Spleen (tissue), 11 donors: ENCODE measurements around the gene SLC35F6. TPM values are rescaled to one million over a fixed set of nuclear protein-coding genes. Genes with fewer than 3 reads are reported as not detected.
A peak's percentile ranks its signal among the peaks of the same experiment; 100 is the strongest.

ENCODE experiments used
- DNase-seq: peaks from one replicate; pipeline ENCODE4 v3.0.0-alpha.2; 2020
- H3K27ac ChIP-seq, 8 donors: fragments of 200-600 bp; sonication (generic) in 7 of 8; 1 replicate in 4 of 8; 2 replicates in 4 of 8; pipeline versions ENCODE4 v1.5.0 to v1.8.0; 2016 to 2021; ENCODE audit warnings: inconsistent platforms in 4 of 8, mild to moderate bottlenecking in 4 of 8, moderate library complexity in 1 of 8
- H3K27me3 ChIP-seq, 7 donors: fragments of 200-600 bp; sonication (generic) in 6 of 7; replicated peaks in 1 of 7; 1 replicate in 4 of 7; 2 replicates in 3 of 7; pipeline versions ENCODE4 v1.5.0 to v1.8.0; 2016 to 2021; ENCODE audit warnings: inconsistent platforms in 3 of 7, mild to moderate bottlenecking in 1 of 7
- H3K36me3 ChIP-seq, 6 donors: fragments of 200-600 bp; sonication (generic) in 5 of 6; 1 replicate in 4 of 6; 2 replicates in 2 of 6; pipeline versions ENCODE4 v1.5.0 to v1.8.0; 2016 to 2021; ENCODE audit warnings: inconsistent platforms in 2 of 6
- H3K4me1 ChIP-seq, 6 donors: fragments of 200-600 bp; sonication (generic) in 5 of 6; 1 replicate in 3 of 6; 2 replicates in 3 of 6; pipeline versions ENCODE4 v1.5.0 to v1.8.0; 2016 to 2021; ENCODE audit warnings: inconsistent platforms in 3 of 6
- H3K4me3 ChIP-seq, 8 donors: fragments of 200-600 bp; sonication (generic) in 7 of 8; 1 replicate in 4 of 8; 2 replicates in 4 of 8; pipeline versions ENCODE4 v1.5.0 to v1.8.0; 2016 to 2021; ENCODE audit warnings: inconsistent platforms in 4 of 8, mild to moderate bottlenecking in 4 of 8, moderate library complexity in 2 of 8
- H3K9me3 ChIP-seq, 8 donors: fragments of 200-600 bp; sonication (generic) in 7 of 8; 1 replicate in 4 of 8; 2 replicates in 4 of 8; pipeline versions ENCODE4 v1.5.0 to v1.8.0; 2016 to 2021; ENCODE audit warnings: inconsistent platforms in 4 of 8
- POLR2A ChIP-seq, 3 donors: fragments of 450-650 bp; IDR thresholded peaks; one replicate each; pipeline ENCODE4 v1.5.1; 2017; ENCODE audit warnings: antibody characterized with exemption in 3 of 3, mild to moderate bottlenecking in 1 of 3
- POLR2AphosphoS5 ChIP-seq, 3 donors: sonication (generic); formaldehyde crosslinking; IDR thresholded peaks; one replicate each; pipeline ENCODE4 v1.5.1; 2017; ENCODE audit warnings: antibody characterized with exemption in 3 of 3
- WGBS, 5 donors: extraction: QIAGEN DNeasy Blood & Tissue Kit in 3 of 5; methylation state at CpG; one replicate each; pipeline versions ENCODE4 v1.1.5 to v1.1.7; 2013 to 2018; 5-methylcytosine and 5-hydroxymethylcytosine counted together
- intact Hi-C: fragments of 100-400 bp; cut with DNase I; formaldehyde crosslinking; loops from one replicate; pipeline ENCODE4 v1.15.0; 2023; ENCODE audit warnings: low total_unique reads
- polyA plus RNA-seq, 3 donors: library from polyadenylated mRNA; stranded (reverse); fragments of 200-250 nt; gene quantifications; one replicate each; pipeline ENCODE4 v1.2.1, GENCODE V29; 2013
- total RNA-seq, 7 donors: library from RNA; depleted of rRNA in 3 of 7; stranded (reverse); fragments of >200 nt in 3 of 7; fragmentation: NEBNext Ultra II Directional in 4 of 7; extraction: Animal tissue kit (Norgen Biotek cat#: 25700) in 4 of 7; gene quantifications; one replicate each; pipeline versions ENCODE4 v1.1.0 to v1.2.1, GENCODE V29; 2016 to 2021
- TF ChIP-seq, protein P1 (sequence below), 11 experiments: fragments of 200-600 bp in 7 of 11; fragments of 450-650 bp in 4 of 11; sonication (generic) in 4 of 11; IDR thresholded peaks in 8 of 11; conservative IDR thresholded peaks in 3 of 11; 1 replicate in 7 of 11; 2 replicates in 4 of 11; pipeline versions ENCODE4 v1.4.0 to v1.8.0; 2016 to 2021; ENCODE audit warnings: antibody characterized with exemption in 11 of 11, inconsistent platforms in 4 of 11, mild to moderate bottlenecking in 1 of 11
- donor health status: healthy with polysubstance abuse.
- donor health status: DM: no; HTN: no; CAD: no; lungs with moderate emphysema.
- donor health status: DM: no; HTN: no; CAD: no.
- donor health status: Bipolar disorder and iron deficiency.
- donor health status: healthy.
- donor health status: DM: no; HTN: no; CAD: no.
- donor health status: DM: yes; HTN: yes; CAD: no.

The SLC35F6 gene
- total and polyA plus RNA-seq, 10 donors: 5.3 to 50.2 (median 30.1) TPM

DNA sequence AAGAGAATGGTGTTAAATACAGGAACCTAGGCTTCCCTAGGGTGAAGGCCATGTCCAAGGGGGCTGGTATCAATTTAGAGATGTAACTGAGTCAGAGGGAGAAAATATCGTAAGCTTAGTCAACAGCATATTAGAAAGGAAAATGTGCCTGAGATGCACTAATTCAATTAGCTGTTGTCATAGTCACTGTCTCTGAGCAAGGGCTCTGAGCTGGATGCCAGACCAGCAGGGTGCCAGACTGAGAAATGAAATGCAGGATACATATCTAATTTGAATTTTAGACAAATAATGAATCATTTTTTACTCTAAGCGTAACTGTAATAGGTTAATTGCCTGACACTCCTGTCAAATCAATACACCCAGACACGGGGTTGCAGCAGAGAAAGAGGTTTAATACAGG lies 11.4 kb upstream of the SLC35F6 start:
- intact Hi-C loops: no loop called here
- no peak overlapping the region for H3K4me3 ChIP-seq
- H3K4me1 ChIP-seq: peaks cover 0 to 24% (median 7%) of the 10 kb centered on the region in 6 donors
- no peaks in the 10 kb centered on the region for H3K36me3 ChIP-seq
- no peaks in the 10 kb centered on the region for H3K9me3 ChIP-seq
- 82 to 91% (median 91%) methylated on average over 3 of the region's 3 CpGs for WGBS, 5 donors
- H3K27ac ChIP-seq: no peak overlapping the region
- no peaks in the 10 kb centered on the region for H3K27me3 ChIP-seq
- TF ChIP-seq, protein P1, sequence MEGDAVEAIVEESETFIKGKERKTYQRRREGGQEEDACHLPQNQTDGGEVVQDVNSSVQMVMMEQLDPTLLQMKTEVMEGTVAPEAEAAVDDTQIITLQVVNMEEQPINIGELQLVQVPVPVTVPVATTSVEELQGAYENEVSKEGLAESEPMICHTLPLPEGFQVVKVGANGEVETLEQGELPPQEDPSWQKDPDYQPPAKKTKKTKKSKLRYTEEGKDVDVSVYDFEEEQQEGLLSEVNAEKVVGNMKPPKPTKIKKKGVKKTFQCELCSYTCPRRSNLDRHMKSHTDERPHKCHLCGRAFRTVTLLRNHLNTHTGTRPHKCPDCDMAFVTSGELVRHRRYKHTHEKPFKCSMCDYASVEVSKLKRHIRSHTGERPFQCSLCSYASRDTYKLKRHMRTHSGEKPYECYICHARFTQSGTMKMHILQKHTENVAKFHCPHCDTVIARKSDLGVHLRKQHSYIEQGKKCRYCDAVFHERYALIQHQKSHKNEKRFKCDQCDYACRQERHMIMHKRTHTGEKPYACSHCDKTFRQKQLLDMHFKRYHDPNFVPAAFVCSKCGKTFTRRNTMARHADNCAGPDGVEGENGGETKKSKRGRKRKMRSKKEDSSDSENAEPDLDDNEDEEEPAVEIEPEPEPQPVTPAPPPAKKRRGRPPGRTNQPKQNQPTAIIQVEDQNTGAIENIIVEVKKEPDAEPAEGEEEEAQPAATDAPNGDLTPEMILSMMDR (IDR thresholded peaks at IDR 0.05 in 8 of 11, conservative IDR thresholded peaks at IDR 0.05 in 3 of 11): no peak
- TF ChIP-seq POLR2AphosphoS5 (IDR thresholded peaks at IDR 0.05) (no peak), POLR2A (IDR thresholded peaks at IDR 0.05) (no peak)
- no peak for DNase-seq

DNA sequence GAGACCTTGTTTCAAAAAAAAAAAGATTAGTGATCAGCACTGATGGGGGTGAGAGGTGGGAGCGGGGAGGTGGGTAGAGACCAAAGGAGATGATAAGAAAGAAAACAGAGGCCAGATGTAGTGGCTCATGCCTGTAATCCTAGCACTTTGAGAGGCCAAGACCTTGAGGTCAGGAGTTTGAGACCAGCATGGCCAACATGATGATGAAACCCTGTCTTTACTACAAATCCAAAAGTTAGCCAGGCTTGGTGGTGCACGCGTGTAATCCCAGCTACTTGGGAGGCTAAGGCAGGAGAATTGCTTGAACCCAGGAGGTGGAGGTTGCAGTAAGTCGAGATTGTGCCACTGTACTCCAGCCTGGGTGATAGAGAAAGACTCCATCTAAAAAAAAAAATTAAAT lies 9.5 kb upstream of the SLC35F6 start:
- TF ChIP-seq POLR2AphosphoS5 (IDR thresholded peaks at IDR 0.05) (no peak), POLR2A (IDR thresholded peaks at IDR 0.05) (no peak)
- TF ChIP-seq, protein P1 (IDR thresholded peaks at IDR 0.05 in 8 of 11, conservative IDR thresholded peaks at IDR 0.05 in 3 of 11): no peak
- Histone ChIP-seq H3K36me3 (no peaks in the 10 kb centered on the region), H3K4me1 (peaks cover 0 to 33% (median 14%) of the 10 kb centered on the region in 6 donors), H3K27me3 (no peaks in the 10 kb centered on the region), H3K27ac (no peak overlapping the region), H3K4me3 (no peak overlapping the region), H3K9me3 (no peaks in the 10 kb centered on the region)
- no peak for DNase-seq
- intact Hi-C loops: no loop called here
- WGBS, 5 donors: 93 to 99% (median 95%) methylated on average over 4 of the region's 4 CpGs

DNA sequence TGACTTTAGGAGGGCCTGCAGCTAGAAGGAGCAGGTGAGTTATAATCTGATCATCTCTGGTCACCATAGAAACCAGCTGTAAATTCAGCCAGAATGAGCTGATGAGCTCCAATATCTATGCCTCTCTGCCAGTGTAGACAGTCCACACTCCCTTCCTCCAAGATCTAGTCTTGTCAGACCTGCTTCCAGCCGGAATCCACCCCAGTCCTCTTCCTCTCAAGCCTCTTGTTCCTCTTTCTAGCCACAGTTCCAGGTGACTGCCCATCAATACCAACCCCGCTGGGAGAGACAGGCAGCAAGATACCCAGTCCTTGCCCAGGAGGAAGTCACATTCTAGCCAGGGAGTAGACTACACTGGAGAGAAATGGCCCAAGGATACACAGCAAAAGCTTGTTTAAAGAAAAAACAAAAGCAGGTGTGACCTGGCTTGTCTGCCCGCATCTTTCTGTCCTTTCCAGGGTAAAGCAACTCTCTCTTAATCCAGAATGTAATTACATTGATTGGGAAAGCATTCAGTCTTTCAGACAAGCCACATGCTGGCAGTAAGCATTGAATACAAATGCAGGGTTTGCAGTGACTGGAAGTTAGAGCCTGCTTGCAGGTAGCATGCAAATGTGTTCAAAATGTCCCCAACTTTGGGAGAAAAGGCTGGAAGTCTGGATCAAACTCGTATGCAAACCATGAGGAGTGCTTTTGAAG lies 9.0 kb upstream of the SLC35F6 start:
- no peaks in the 10 kb centered on the region for H3K36me3 ChIP-seq
- DNase-seq: no peak
- H3K27ac ChIP-seq: no peak overlapping the region
- 56 to 71% (median 67%) methylated on average over 4 of the region's 4 CpGs for WGBS, 5 donors
- intact Hi-C loops: no loop called here
- peaks cover 0 to 30% (median 12%) of the 10 kb centered on the region in 6 donors for H3K4me1 ChIP-seq
- H3K4me3 ChIP-seq: no peak overlapping the region
- H3K27me3 ChIP-seq: no peaks in the 10 kb centered on the region
- H3K9me3 ChIP-seq: no peaks in the 10 kb centered on the region
- TF ChIP-seq POLR2AphosphoS5 (IDR thresholded peaks at IDR 0.05): no peak
- TF ChIP-seq, protein P1 (IDR thresholded peaks at IDR 0.05 in 8 of 11, conservative IDR thresholded peaks at IDR 0.05 in 3 of 11): no peak
- TF ChIP-seq POLR2A (IDR thresholded peaks at IDR 0.05): no peak

DNA sequence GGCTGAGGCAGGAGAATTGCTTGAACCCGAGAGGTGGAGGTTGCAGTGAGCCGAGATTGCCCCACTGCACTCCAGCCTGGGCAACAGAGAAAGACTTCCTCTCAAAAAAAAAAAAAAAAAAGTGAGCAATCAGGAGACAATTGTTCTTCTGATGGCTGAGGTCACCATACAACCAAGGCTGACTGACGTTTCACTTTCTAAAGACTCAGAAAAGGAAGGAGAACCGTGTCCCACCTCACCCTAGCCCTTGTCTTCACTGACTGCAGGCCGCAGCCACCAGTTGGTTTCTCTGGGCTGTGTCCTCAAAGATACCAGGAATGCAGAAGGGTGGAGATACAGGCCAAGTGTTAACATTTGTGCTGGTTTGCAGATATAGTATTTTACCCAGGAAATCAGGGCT lies 7.7 kb upstream of the SLC35F6 start:
- Histone ChIP-seq H3K9me3 (no peaks in the 10 kb centered on the region), H3K36me3 (no peaks in the 10 kb centered on the region), H3K4me1 (peaks cover 0 to 27% (median 10%) of the 10 kb centered on the region in 6 donors), H3K27ac (peak overlapping the region in 1 of 8 donors; percentile 64), H3K27me3 (no peaks in the 10 kb centered on the region), H3K4me3 (no peak overlapping the region)
- TF ChIP-seq POLR2A (IDR thresholded peaks at IDR 0.05): no peak
- no peak for TF ChIP-seq POLR2AphosphoS5 (IDR thresholded peaks at IDR 0.05)
- TF ChIP-seq, protein P1 (IDR thresholded peaks at IDR 0.05 in 8 of 11, conservative IDR thresholded peaks at IDR 0.05 in 3 of 11): no peak
- DNase-seq: no peak
- 54 to 70% (median 63%) methylated on average over 5 of the region's 5 CpGs for WGBS, 5 donors
- intact Hi-C loops: no loop called here
